A673 (cell line): ENCODE data around the gene SRSF4.

Experiments used
- EZH2 ChIP-seq: fragments of 200-600 bp; sonication (generic); IDR thresholded peaks from 2 replicates; pipeline ENCODE4 v1.6.1; 2017; ENCODE audit warnings: borderline replicate concordance, low read depth, mild to moderate bottlenecking, mixed read lengths, antibody characterized with exemption, low read length; ENCODE audit not compliant: poor library complexity, severe bottlenecking
- TF ChIP-seq, protein P1 (sequence below): fragments of 300-800, 200-600 bp; sonication (generic); conservative IDR thresholded peaks from 2 replicates; pipeline ENCODE4 v1.5.1; 2017; ENCODE audit warnings: low read depth, mild to moderate bottlenecking, antibody characterized with exemption, low read length, moderate library complexity, mixed read lengths

GRCh38 chr1:29125788-29126187, 55.9 kb downstream of the SRSF4 start:
- TF ChIP-seq, protein P1, sequence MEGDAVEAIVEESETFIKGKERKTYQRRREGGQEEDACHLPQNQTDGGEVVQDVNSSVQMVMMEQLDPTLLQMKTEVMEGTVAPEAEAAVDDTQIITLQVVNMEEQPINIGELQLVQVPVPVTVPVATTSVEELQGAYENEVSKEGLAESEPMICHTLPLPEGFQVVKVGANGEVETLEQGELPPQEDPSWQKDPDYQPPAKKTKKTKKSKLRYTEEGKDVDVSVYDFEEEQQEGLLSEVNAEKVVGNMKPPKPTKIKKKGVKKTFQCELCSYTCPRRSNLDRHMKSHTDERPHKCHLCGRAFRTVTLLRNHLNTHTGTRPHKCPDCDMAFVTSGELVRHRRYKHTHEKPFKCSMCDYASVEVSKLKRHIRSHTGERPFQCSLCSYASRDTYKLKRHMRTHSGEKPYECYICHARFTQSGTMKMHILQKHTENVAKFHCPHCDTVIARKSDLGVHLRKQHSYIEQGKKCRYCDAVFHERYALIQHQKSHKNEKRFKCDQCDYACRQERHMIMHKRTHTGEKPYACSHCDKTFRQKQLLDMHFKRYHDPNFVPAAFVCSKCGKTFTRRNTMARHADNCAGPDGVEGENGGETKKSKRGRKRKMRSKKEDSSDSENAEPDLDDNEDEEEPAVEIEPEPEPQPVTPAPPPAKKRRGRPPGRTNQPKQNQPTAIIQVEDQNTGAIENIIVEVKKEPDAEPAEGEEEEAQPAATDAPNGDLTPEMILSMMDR: no peak
- no peak for TF ChIP-seq EZH2
